Activated CD8-positive, alpha-beta T cell treated with anti-CD3 and anti-CD28 coated beads, Interleukin-2, amount 10 ng/mL, durations not matched to agents 7 days and 5 days (primary cell): ENCODE data around the gene SH2D5. TPM values are rescaled to one million over a fixed set of nuclear protein-coding genes. Genes with fewer than 3 reads are reported as not detected.

Experiments used
- total RNA-seq, 2 experiments: library from RNA; stranded (reverse); gene quantifications; one replicate each; pipeline ENCODE4 v1.2.3, GENCODE V29; 2021

Gene SH2D5
- total RNA-seq, 2 experiments from 2014 or later: 0.05 TPM; not detected in 1

Other genes starting within 250 kb of the SH2D5 start
- gene CAMK2N1, start 246.5 kb downstream of the SH2D5 start, total RNA-seq: under 1 TPM; 0.29 to 0.44 TPM
- gene MUL1, start 224.6 kb downstream of the SH2D5 start, total RNA-seq: 10 to 100 TPM; 17.2 to 18.6 TPM
- not detected for gene FAM43B, start 180.1 kb downstream of the SH2D5 start, total RNA-seq
- gene CDA, start 143.6 kb downstream of the SH2D5 start, total RNA-seq: not detected
- 1 to 10 TPM; 3.3 to 3.6 TPM for gene PINK1, start 99.2 kb downstream of the SH2D5 start, total RNA-seq
- 100 to 1,000 TPM; 163 to 166 TPM for gene DDOST, start 71.3 kb downstream of the SH2D5 start, total RNA-seq
- not detected for gene KIF17, start 14.7 kb downstream of the SH2D5 start, total RNA-seq
- gene HP1BP3, start 54.6 kb upstream of the SH2D5 start, total RNA-seq: 100 to 1,000 TPM; 316 to 324 TPM